COLO668 (cell line): Measurements from ENCODE around the gene MAP4.
"Not testable (repeated sequence)": the region's sequence is repeated elsewhere in the genome, so short reads cannot be mapped to it uniquely, and the experiment has no call there.

Source experiments
- DNase-seq: peaks from one replicate; lab custom pipeline; 2025; ENCODE audit not compliant: unreplicated experiment; lab: John Stamatoyannopoulos, UW

MAP4 gene

GRCh38 chr3:48018841-48019240, 2.6 kb upstream of the MAP4 start:
- no peak for DNase-seq

GRCh38 chr3:48015431-48016180, 610 bp downstream of the MAP4 start:
- DNase-seq, result no peak

- DNase-seq, result no peak
Measured at GRCh38 chr3:48014358-48014757, 1.9 kb downstream of the MAP4 start.

DNA sequence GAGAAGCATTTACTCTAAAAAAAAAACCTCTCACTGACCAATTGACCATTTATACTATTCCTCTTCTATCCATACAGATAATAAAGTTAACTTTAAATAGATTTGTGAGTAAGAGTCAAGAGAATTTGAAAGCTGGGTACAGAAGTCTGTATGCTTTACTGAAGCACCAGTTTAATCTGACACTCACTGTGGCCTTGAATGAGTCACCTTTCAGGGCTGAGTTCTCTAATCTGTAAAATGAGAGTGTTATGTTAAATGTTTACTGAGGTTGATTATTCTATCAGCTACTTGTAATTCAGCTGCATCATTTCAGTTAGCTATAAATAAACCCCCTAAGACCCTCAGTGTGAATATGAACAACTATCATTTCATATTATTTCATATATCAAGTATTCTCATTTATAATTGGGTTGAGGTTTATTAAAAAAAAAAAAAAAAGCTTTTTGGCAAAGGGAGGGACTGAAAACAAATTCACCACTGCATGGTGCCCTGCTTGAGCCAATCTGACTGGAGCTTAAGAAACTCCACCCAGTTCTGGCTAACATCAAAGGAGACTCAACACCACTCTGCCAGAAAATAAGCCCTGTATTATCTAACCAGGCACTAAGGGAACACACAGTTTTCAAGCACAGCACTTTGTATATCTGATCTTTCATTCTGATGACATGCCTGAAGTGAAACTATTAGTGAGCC, 2.8 kb downstream of the MAP4 start:
- DNase-seq, result no peak

GRCh38 chr3:48012659-48013058, 3.6 kb downstream of the MAP4 start:
- DNase-seq, result no peak

GRCh38 chr3:48008066-48008465, 8.2 kb downstream of the MAP4 start:
- DNase-seq, result not testable (repeated sequence)

GRCh38 chr3:48007361-48007760, 8.9 kb downstream of the MAP4 start:
- DNase-seq, result not testable (repeated sequence)

- DNase-seq, result not testable (repeated sequence)
Measured at GRCh38 chr3:48006794-48007193, 9.4 kb downstream of the MAP4 start.

DNA sequence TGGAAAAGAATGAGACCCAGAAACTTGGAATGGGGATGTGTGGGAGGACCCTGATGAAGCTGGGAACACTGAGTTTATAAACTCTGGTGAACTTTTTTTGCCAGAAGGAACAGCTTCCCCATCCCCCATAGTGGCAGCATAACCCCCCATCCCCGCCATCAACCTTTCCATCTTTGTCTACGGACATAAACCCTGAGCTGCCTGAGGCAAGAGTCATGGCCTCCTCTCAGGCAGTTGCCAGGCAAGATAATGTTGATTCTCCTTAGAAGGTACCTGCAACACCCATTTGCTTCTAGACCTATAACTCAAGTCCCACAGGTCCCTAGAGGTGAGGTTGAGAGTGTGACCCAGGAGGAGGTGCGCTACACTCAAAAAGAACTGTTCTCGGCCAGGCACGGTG, 11.5 kb downstream of the MAP4 start:
- DNase-seq, result no peak

DNA sequence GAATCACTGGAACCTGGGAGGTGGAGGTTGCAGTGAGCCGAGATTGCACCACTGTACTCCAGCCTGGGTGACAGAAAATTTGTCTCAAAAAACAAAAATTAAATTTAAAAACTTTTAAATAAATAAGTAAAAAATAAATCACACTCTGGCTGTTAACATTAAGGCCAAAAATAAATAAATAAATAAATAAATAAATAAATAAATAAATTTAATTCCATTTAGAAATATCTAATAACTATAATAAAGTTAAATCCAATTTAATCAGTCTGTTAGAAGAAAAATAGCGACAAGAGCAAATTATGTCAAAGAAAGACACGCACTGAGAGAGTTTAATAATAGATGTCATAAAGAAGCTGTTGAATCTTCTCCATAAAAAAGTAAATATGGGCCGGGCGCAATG, 13.4 kb downstream of the MAP4 start:
- DNase-seq, result no peak

GRCh38 chr3:48001991-48002390, 14.2 kb downstream of the MAP4 start:
- no peak for DNase-seq

DNA sequence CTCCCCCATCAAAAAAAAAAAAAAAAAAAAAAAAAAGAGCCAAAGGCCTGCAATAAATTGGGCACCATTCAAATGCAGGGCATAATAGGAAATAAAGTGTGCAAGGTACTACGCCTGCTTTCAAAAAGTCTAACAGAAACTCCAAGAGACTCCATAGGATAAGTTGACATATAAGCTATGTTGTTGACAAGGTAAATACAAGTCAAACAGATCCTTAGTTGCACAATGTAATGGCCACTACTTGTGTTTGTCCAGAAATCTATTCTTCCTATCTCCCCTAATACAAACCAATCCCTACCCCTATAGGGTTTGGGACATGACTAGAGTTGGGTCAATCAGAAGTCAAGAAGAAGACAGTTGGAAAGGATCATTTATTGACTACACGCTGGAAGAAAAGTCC, 16.0 kb downstream of the MAP4 start:
- DNase-seq, result no peak

DNA sequence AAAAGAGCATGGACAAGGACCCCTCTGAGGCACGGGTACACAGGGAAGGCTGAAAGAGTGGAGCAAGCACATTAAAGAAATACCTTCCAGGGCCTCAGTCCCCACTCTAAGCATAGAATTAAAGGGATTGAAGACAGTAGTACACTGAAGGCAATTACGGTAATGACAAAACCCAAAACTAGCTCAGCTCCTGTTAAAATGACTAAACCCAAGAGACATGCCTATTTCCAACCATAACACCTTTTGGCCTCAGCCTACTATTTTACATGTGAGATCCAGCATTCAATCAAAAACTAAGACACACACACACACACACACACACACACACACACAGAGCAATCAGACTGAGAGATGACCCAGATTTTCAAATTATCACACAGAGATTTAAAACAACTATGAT, 19.8 kb downstream of the MAP4 start:
- no peak for DNase-seq

- DNase-seq, result no peak
Measured at GRCh38 chr3:47994180-47994579, 22.0 kb downstream of the MAP4 start.

GRCh38 chr3:47991341-47991740, 24.9 kb downstream of the MAP4 start:
- no peak for DNase-seq

- peak; percentile 50 for DNase-seq
Measured at GRCh38 chr3:47989981-47990440, 26.2 kb downstream of the MAP4 start.

- no peak for DNase-seq
Measured at GRCh38 chr3:47985381-47985780, 30.8 kb downstream of the MAP4 start.

- DNase-seq, result no peak
Measured at GRCh38 chr3:47984075-47984728, 32.0 kb downstream of the MAP4 start.

GRCh38 chr3:47980795-47981194, 35.4 kb downstream of the MAP4 start:
- no peak for DNase-seq

GRCh38 chr3:47979070-47979469, 37.1 kb downstream of the MAP4 start:
- no peak for DNase-seq

DNA sequence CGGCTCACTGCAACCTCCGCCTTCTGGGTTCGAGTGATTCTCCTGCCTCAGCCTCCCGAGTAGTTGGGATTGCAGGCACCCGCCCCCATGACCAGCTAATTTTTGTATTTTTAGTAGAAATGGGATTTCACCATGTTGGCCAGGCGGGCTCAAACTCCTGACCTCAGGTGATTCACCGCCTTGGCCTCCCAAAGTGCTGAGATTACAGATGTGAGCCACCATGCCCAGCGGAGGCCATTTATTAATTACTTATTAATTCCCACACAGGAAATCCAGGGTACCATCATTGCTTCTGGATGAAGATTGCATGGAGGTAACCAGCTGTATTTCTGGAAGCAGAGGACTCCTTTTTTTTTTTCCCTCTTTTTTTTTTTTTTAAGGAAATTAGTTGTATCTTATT, 37.8 kb downstream of the MAP4 start:
- DNase-seq, result no peak

DNA sequence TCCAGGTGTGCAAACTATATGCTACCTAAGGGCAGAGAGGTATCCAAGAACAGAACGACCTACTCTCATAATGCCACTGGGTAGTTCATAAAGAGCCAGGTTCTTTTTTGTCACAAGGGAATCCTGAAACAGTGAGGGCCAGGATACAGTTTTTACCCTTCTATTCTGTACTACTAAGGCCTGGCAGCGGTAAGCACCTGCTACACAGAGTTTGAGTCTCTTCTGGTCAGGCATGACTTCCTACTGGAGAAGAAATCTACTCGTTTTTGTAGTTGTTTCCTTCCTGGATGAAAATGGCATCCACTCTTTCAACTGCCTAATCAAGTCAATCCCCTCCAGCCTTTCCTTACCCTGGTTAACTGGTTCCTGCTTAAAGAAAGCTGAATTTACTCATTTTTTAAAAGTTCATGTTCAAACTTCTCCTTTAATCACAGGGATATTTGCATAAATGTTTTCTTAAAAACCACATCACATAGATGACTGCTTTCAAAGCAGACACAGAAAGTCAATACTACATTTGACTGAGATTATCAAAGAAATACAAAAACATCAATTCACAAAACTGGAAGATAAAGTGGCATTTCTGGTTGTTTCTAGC, 40.0 kb downstream of the MAP4 start:
- no peak for DNase-seq
